Mucosa of descending colon (tissue), 3 donors: ENCODE results near the gene PRKG1. TPM values are rescaled to one million over a fixed set of nuclear protein-coding genes. Genes with fewer than 3 reads are reported as not detected.

Experiments
- ATAC-seq: fragments of 200-7000 bp; cut with Tn5 transposase; one replicate; pipeline ENCODE4 v1.9.1; 2020; ENCODE audit warnings: mild to moderate bottlenecking, moderate library complexity
- DNase-seq, 3 donors: peaks; one replicate each; pipeline ENCODE4 v3.0.0-alpha.2; 2020
- H3K36me3 ChIP-seq: fragments of 200-600 bp; one replicate; pipeline ENCODE4 v1.8.0; 2021; ENCODE audit warnings: low read depth, mild to moderate bottlenecking
- H3K4me1 ChIP-seq: fragments of 200-600 bp; one replicate; pipeline ENCODE4 v1.8.0; 2021; ENCODE audit warnings: low read depth, mild to moderate bottlenecking
- H3K4me3 ChIP-seq: fragments of 200-600 bp; one replicate; pipeline ENCODE4 v1.8.0; 2021; ENCODE audit warnings: mild to moderate bottlenecking
- H3K9me3 ChIP-seq: fragments of 200-600 bp; one replicate; pipeline ENCODE4 v1.8.0; 2021; ENCODE audit warnings: mild to moderate bottlenecking
- CTCF ChIP-seq: fragments of 200-600 bp; IDR thresholded peaks from one replicate; pipeline ENCODE4 v1.8.0; 2022; ENCODE audit warnings: antibody characterized with exemption, mild to moderate bottlenecking
- intact Hi-C, 2 donors: fragments of 100-400 bp; cut with DNase I in 1 of 2; cut with micrococcal nuclease in 1 of 2; formaldehyde crosslinking; loops; one replicate each; pipeline versions ENCODE4 v1.11.0 to v1.11.1; 2022; cut with DNase I, micrococcal nuclease
- total RNA-seq, 3 donors: library from RNA; stranded (reverse); fragmentation: NEBNext Ultra II Directional in 2 of 3; extraction: Animal tissue kit (Norgen Biotek cat#: 25700) in 2 of 3; gene quantifications; one replicate each; pipeline versions ENCODE4 v1.2.1 to v1.2.4, GENCODE V29; 2021 to 2023
- donor health status: DM: no; HTN: no; CAD: no; lungs with moderate emphysema.
- donor health status: DM: no; HTN: no; CAD: no.
- donor health status: DM: no; HTN: yes; CAD: no.

The PRKG1 gene
- total RNA-seq, 3 donors from 2014 or later, result 17.1 to 55.6 (median 21.1) TPM

- no peaks in the 10 kb centered on the region for H3K9me3 ChIP-seq
- no peak for ATAC-seq
- H3K4me3 ChIP-seq, result no peak overlapping the region
- no peaks in the 10 kb centered on the region for H3K36me3 ChIP-seq
- intact Hi-C loops, result no loop called here
- no peaks in the 10 kb centered on the region for H3K4me1 ChIP-seq
- DNase-seq, result no peak
- no peak for TF ChIP-seq CTCF
Observed at GRCh38 chr10:51596695-51597094, 522.4 kb downstream of the PRKG1 start.

- TF ChIP-seq CTCF, result no peak
- Histone ChIP-seq H3K36me3 (no peaks in the 10 kb centered on the region), H3K4me3 (no peak overlapping the region), H3K9me3 (no peaks in the 10 kb centered on the region), H3K4me1 (no peaks in the 10 kb centered on the region)
- DNase-seq, result no peak
- ATAC-seq, result no peak
- intact Hi-C loops, result no loop called here
Observed at GRCh38 chr10:51599647-51600046, 525.4 kb downstream of the PRKG1 start.

- intact Hi-C loops, result no loop called here
- Histone ChIP-seq H3K36me3 (no peaks in the 10 kb centered on the region), H3K9me3 (no peaks in the 10 kb centered on the region), H3K4me1 (no peaks in the 10 kb centered on the region), H3K4me3 (no peak overlapping the region)
- no peak for TF ChIP-seq CTCF
- DNase-seq (no peak), ATAC-seq (no peak)
Observed at GRCh38 chr10:51602326-51602725, 528.0 kb downstream of the PRKG1 start.

DNA sequence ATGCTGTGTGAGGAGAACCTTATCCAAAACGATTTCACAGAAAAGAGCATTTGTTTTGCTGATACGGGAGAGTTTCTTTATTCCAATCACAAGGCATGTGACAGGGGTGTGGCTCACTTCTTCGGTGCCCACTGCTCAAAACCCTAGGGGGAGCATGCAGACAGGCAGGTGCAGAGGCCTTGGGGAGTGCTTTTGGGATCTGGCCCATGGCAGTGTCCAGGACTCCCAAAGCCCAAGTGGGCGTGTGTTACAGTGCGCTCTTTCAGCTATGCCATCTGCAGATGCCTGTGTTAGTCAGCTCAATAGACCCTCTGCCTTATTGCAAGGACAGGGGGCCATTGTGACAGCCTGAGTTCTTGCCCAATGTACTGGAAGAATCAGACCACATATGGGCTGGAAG is 530.3 kb downstream of the PRKG1 start:
- DNase-seq (no peak), ATAC-seq (no peak)
- no peak for TF ChIP-seq CTCF
- no peaks in the 10 kb centered on the region for H3K36me3 ChIP-seq
- H3K4me1 ChIP-seq, result no peaks in the 10 kb centered on the region
- H3K9me3 ChIP-seq, result no peaks in the 10 kb centered on the region
- intact Hi-C loops, result no loop called here
- no peak overlapping the region for H3K4me3 ChIP-seq

- no peaks in the 10 kb centered on the region for H3K4me1 ChIP-seq
- ATAC-seq (no peak), DNase-seq (no peak)
- intact Hi-C loops, result no loop called here
- no peaks in the 10 kb centered on the region for H3K9me3 ChIP-seq
- TF ChIP-seq CTCF, result no peak
- no peaks in the 10 kb centered on the region for H3K36me3 ChIP-seq
- H3K4me3 ChIP-seq, result no peak overlapping the region
Observed at GRCh38 chr10:51606825-51607462, 532.7 kb downstream of the PRKG1 start.

- no peak for TF ChIP-seq CTCF
- Histone ChIP-seq H3K4me3 (no peak overlapping the region), H3K9me3 (no peaks in the 10 kb centered on the region), H3K36me3 (no peaks in the 10 kb centered on the region), H3K4me1 (no peaks in the 10 kb centered on the region)
- no peak for ATAC-seq
- intact Hi-C loops, result no loop called here
- DNase-seq, result no peak
Observed at GRCh38 chr10:51607463-51607835, 533.2 kb downstream of the PRKG1 start.
